ENCODE measurements around the gene PROM1. TPM values are rescaled to one million over a fixed set of nuclear protein-coding genes. Genes with fewer than 3 reads are reported as not detected.

Gene PROM1
- total RNA-seq, 2 experiments from 2014 or later, result not detected

- Histone ChIP-seq H3K79me2 (ENCODE audit: insufficient read depth, low read depth, low read length) (no peaks in the 10 kb centered on the region), H2AFZ (ENCODE audit: low read length) (no peak overlapping the region), H3K4me3 (ENCODE audit: low read depth, low read length, poor library complexity, severe bottlenecking) (no peak overlapping the region), H3K4me2 (ENCODE audit: low read length) (no peak overlapping the region), H3K27ac (ENCODE audit: low read depth, low read length, poor library complexity, severe bottlenecking) (no peak overlapping the region), H4K20me1 (ENCODE audit: insufficient read depth, low read length) (no peaks in the 10 kb centered on the region), H3K9me2 (ENCODE audit: insufficient read depth, low read length) (no peaks in the 10 kb centered on the region), H3K4me1 (ENCODE audit: insufficient read depth, low read length, poor library complexity, severe bottlenecking) (no peaks in the 10 kb centered on the region), H3K9me3 (ENCODE audit: low read length) (no peaks in the 10 kb centered on the region), H3K36me3 (ENCODE audit: insufficient read depth, low read length) (no peaks in the 10 kb centered on the region)
- no TSS peak for BruUV-seq (replicated peaks)
- TF ChIP-seq EZH2phosphoT487 (IDR thresholded peaks at IDR 0.05; ENCODE audit: borderline replicate concordance, low read depth, low read length) (no peak), CTCF (conservative IDR thresholded peaks at IDR 0.05; ENCODE audit: low read length) (no peak)
- ChIA-PET POLR2A (interaction anchor here (0.5 kb wide), 1 partner anchor 57 kb away, joined by 3 read pairs; no protein-coding TSS in a partner anchor), CTCF (ENCODE audit: unreplicated experiment) (no interaction called here)
- DNase-seq (ENCODE audit: low spot score), result no peak
- intact Hi-C loops (cut with micrococcal nuclease; ENCODE audit: unreplicated experiment), result no loop called here
Observed at GRCh38 chr4:16035843-16036242, 48.0 kb downstream of the PROM1 start.

- Histone ChIP-seq H3K36me3 (ENCODE audit: insufficient read depth, low read length) (no peaks in the 10 kb centered on the region), H3K4me2 (ENCODE audit: low read length) (no peak overlapping the region), H2AFZ (ENCODE audit: low read length) (no peak overlapping the region), H3K9me2 (ENCODE audit: insufficient read depth, low read length) (no peaks in the 10 kb centered on the region), H3K9me3 (ENCODE audit: low read length) (no peaks in the 10 kb centered on the region), H3K4me1 (ENCODE audit: insufficient read depth, low read length, poor library complexity, severe bottlenecking) (no peaks in the 10 kb centered on the region), H3K79me2 (ENCODE audit: insufficient read depth, low read depth, low read length) (no peaks in the 10 kb centered on the region), H4K20me1 (ENCODE audit: insufficient read depth, low read length) (no peaks in the 10 kb centered on the region), H3K4me3 (ENCODE audit: low read depth, low read length, poor library complexity, severe bottlenecking) (no peak overlapping the region), H3K27ac (ENCODE audit: low read depth, low read length, poor library complexity, severe bottlenecking) (no peak overlapping the region)
- intact Hi-C loops (cut with micrococcal nuclease; ENCODE audit: unreplicated experiment), result no loop called here
- CTCF ChIA-PET (ENCODE audit: unreplicated experiment), result no interaction called here
- DNase-seq (ENCODE audit: low spot score), result no peak
- TF ChIP-seq EZH2phosphoT487 (IDR thresholded peaks at IDR 0.05; ENCODE audit: borderline replicate concordance, low read depth, low read length) (no peak), CTCF (conservative IDR thresholded peaks at IDR 0.05; ENCODE audit: low read length) (no peak)
- POLR2A ChIA-PET, result no interaction called here
- BruUV-seq (replicated peaks), result no TSS peak
Observed at GRCh38 chr4:16034010-16034748, 49.6 kb downstream of the PROM1 start.

- no TSS peak for BruUV-seq (replicated peaks)
- H4K20me1 ChIP-seq (ENCODE audit: insufficient read depth, low read length), result no peaks in the 10 kb centered on the region
- H3K4me3 ChIP-seq (ENCODE audit: low read depth, low read length, poor library complexity, severe bottlenecking), result no peak overlapping the region
- H3K9me2 ChIP-seq (ENCODE audit: insufficient read depth, low read length), result no peaks in the 10 kb centered on the region
- intact Hi-C loops (cut with micrococcal nuclease; ENCODE audit: unreplicated experiment), result no loop called here
- no peaks in the 10 kb centered on the region for H3K36me3 ChIP-seq (ENCODE audit: insufficient read depth, low read length)
- 0 out of 2 replicates have a peak overlapping the region, but pooled peaks have one; percentile 34 for H2AFZ ChIP-seq (ENCODE audit: low read length)
- no peaks in the 10 kb centered on the region for H3K9me3 ChIP-seq (ENCODE audit: low read length)
- no peak overlapping the region for H3K4me2 ChIP-seq (ENCODE audit: low read length)
- no peaks in the 10 kb centered on the region for H3K79me2 ChIP-seq (ENCODE audit: insufficient read depth, low read depth, low read length)
- DNase-seq (ENCODE audit: low spot score), result no peak
- no peak overlapping the region for H3K27ac ChIP-seq (ENCODE audit: low read depth, low read length, poor library complexity, severe bottlenecking)
- H3K4me1 ChIP-seq (ENCODE audit: insufficient read depth, low read length, poor library complexity, severe bottlenecking), result no peaks in the 10 kb centered on the region
- ChIA-PET CTCF (ENCODE audit: unreplicated experiment) (interaction anchor here (0.6 kb wide), 1 partner anchor 14 kb away, joined by 3 read pairs; no protein-coding TSS in a partner anchor), POLR2A (no interaction called here)
- TF ChIP-seq CTCF (conservative IDR thresholded peaks at IDR 0.05; ENCODE audit: low read length), result no peak
- TF ChIP-seq EZH2phosphoT487 (IDR thresholded peaks at IDR 0.05; ENCODE audit: borderline replicate concordance, low read depth, low read length), result no peak
Observed at GRCh38 chr4:16032396-16032770, 51.4 kb downstream of the PROM1 start.

Data from OCI-LY7 (cell line).